HG03196 (cell line): Measurements from ENCODE around the gene INTS2.
"Not testable (repeated sequence)": the region's sequence is repeated elsewhere in the genome, so short reads cannot be mapped to it uniquely, and the experiment has no call there.

Experiments
- ATAC-seq: cut with Tn5 transposase; IDR thresholded peaks from one replicate; pipeline ENCODE4 v1.9.1; 2021; ENCODE audit not compliant: unreplicated experiment

INTS2 gene

GRCh38 chr17:61927208-61928100, at the start of gene INTS2:
Gene INTS2, minus strand, starts transcription at chr17:61927982. Its CDS starts 1,338 bp downstream, at chr17:61926644.
- peak; percentile 82 for ATAC-seq

GRCh38 chr17:61974115-61974514, 46.3 kb upstream of the INTS2 start:
- no peak for ATAC-seq

GRCh38 chr17:61972311-61972710, 44.5 kb upstream of the INTS2 start:
- no peak for ATAC-seq

GRCh38 chr17:61970030-61970429, 42.2 kb upstream of the INTS2 start:
- no peak for ATAC-seq

GRCh38 chr17:61968757-61969156, 41.0 kb upstream of the INTS2 start:
- ATAC-seq, result no peak

- ATAC-seq, result no peak
These were observed 39.9 kb upstream of the INTS2 start for GRCh38 chr17:61967729-61968128.

- ATAC-seq, result no peak
These were observed 38.4 kb upstream of the INTS2 start for GRCh38 chr17:61966191-61966590.

GRCh38 chr17:61955619-61956018, 27.8 kb upstream of the INTS2 start:
- no peak for ATAC-seq

GRCh38 chr17:61947367-61948078, 19.7 kb upstream of the INTS2 start:
- ATAC-seq, result no peak

GRCh38 chr17:61946359-61946758, 18.6 kb upstream of the INTS2 start:
- ATAC-seq, result no peak

GRCh38 chr17:61943117-61943516, 15.3 kb upstream of the INTS2 start:
- ATAC-seq, result no peak

GRCh38 chr17:61942085-61942484, 14.3 kb upstream of the INTS2 start:
- ATAC-seq, result no peak

- ATAC-seq, result peak; percentile 8
These were observed 287 bp upstream of the INTS2 start for GRCh38 chr17:61928101-61928436.

- ATAC-seq, result peak; percentile 23
These were observed 965 bp downstream of the INTS2 start for GRCh38 chr17:61926826-61927207.

- ATAC-seq, result not testable (repeated sequence)
These were observed 12.6 kb downstream of the INTS2 start for GRCh38 chr17:61915162-61915561.

- ATAC-seq, result no peak
These were observed 19.3 kb downstream of the INTS2 start for GRCh38 chr17:61908292-61909037.

GRCh38 chr17:61907361-61907760, 20.4 kb downstream of the INTS2 start:
- ATAC-seq, result no peak

GRCh38 chr17:61904094-61904710, 23.6 kb downstream of the INTS2 start:
- no peak for ATAC-seq

GRCh38 chr17:61903251-61903650, 24.5 kb downstream of the INTS2 start:
- ATAC-seq, result no peak

GRCh38 chr17:61897548-61898180, 30.1 kb downstream of the INTS2 start:
- ATAC-seq, result no peak

- no peak for ATAC-seq
These were observed 32.4 kb downstream of the INTS2 start for GRCh38 chr17:61895391-61895790.
